ENCODE results near the gene BRMS1L. TPM values are rescaled to one million over a fixed set of nuclear protein-coding genes. Genes with fewer than 3 reads are reported as not detected.

Gene BRMS1L
- total and polyA plus RNA-seq, 2 of the 13 experiments (the other 11 are each of a cell fraction or from before 2014, with no cell fraction given) = 21.1 to 23.8 TPM

GRCh38 chr14:35783699-35784098 lies 42.4 kb upstream of the BRMS1L start (continued):
- TF ChIP-seq SNAPC4 (CRISPR knock-in tag; IDR thresholded peaks at IDR 0.05) = no peak
- TF ChIP-seq FOXC1 (CRISPR knock-in tag; IDR thresholded peaks at IDR 0.05; ENCODE audit: borderline replicate concordance) = no peak
- TF ChIP-seq ZNF749 (CRISPR knock-in tag; IDR thresholded peaks at IDR 0.05; ENCODE audit: borderline replicate concordance) = no peak
- no peak for TF ChIP-seq ZMYM3 (CRISPR knock-in tag; IDR thresholded peaks at IDR 0.05)

GRCh38 chr14:35786856-35787255 lies 39.3 kb upstream of the BRMS1L start:
- Histone ChIP-seq H3K4me2 (ENCODE audit: low read depth, low read length) (no peak overlapping the region), H3K36me3 (replicated peaks in 1 of 2; ENCODE audit: control insufficient read depth in 1 of 2, insufficient read depth in 2 of 2, low read length in 2 of 2) (peaks cover 4 to 8% of the 10 kb centered on the region in 2 experiments; a peak in 3 of 5 replicates), H3K9ac (ENCODE audit: insufficient read depth, low read depth, low read length) (no peak overlapping the region), H4K20me1 (ENCODE audit: insufficient read depth, low read length) (peaks cover 19% of the 10 kb centered on the region), H2AFZ (ENCODE audit: low read length) (no peak overlapping the region), H3K4me1 (ENCODE audit: insufficient read depth, low read length) (peaks cover 7% of the 10 kb centered on the region; the same call in 1 of the 2 replicates), H3K4me3 (replicated peaks in 1 of 3; ENCODE audit: insufficient read depth in 1 of 3, low read depth in 2 of 3, low read length in 3 of 3) (no peak overlapping the region), H3K27me3 (ENCODE audit: control insufficient read depth in 1 of 2, insufficient read depth in 2 of 2, low read length in 2 of 2) (no peaks in the 10 kb centered on the region), H3K9me3 (ENCODE audit: low read length) (no peaks in the 10 kb centered on the region), H3K79me2 (ENCODE audit: insufficient read depth, low read length) (peaks cover 87% of the 10 kb centered on the region), H3K27ac (ENCODE audit: extremely low read length, insufficient read depth, low read length) (no peak overlapping the region)
- DNase-seq (ENCODE audit: low spot score) (no peak), ATAC-seq (no peak), FAIRE-seq (no peak)
- CTCF ChIA-PET (ENCODE audit: low intra/inter-chr PET ratio, low total read pairs) = no interaction called here
- POLR2A ChIA-PET = no interaction called here
- TSS peak; percentile 19 for BruUV-seq (replicated peaks)
- intact Hi-C loops (cut with micrococcal nuclease; ENCODE audit: unreplicated experiment) (no loop called here), in situ Hi-C loops (cut with HindIII; ENCODE audit: extremely low pct_ligation_motif_present, low pct_unique_long_range_greater_than_20kb) (no loop called here)
- 96% methylated on average over 2 of the region's 2 CpGs for WGBS (ENCODE audit: low lambda C conversion rate)
- TF ChIP-seq ZNF414 (CRISPR knock-in tag; IDR thresholded peaks at IDR 0.05) (no peak), RXRB (CRISPR knock-in tag; IDR thresholded peaks at IDR 0.05; ENCODE audit: borderline replicate concordance) (no peak), ZBTB39 (CRISPR knock-in tag; IDR thresholded peaks at IDR 0.05) (no peak), CBX2 (IDR thresholded peaks at IDR 0.05; ENCODE audit: low read depth, low read length) (no peak), CBX2 (CRISPR knock-in tag; IDR thresholded peaks at IDR 0.05; ENCODE audit: low read depth) (no peak), POLR2A (IDR thresholded peaks at IDR 0.05; ENCODE audit: insufficient read depth in 1 of 2, low read depth in 2 of 2, low read length in 2 of 2) (no peak), FOXJ3 (CRISPR knock-in tag; IDR thresholded peaks at IDR 0.05; ENCODE audit: borderline replicate concordance) (no peak), JDP2 (CRISPR knock-in tag; IDR thresholded peaks at IDR 0.05; ENCODE audit: borderline replicate concordance) (no peak), PRPF4 (IDR thresholded peaks at IDR 0.05; ENCODE audit: low read depth, low read length, poor library complexity, severe bottlenecking) (no peak), ZNF333 (CRISPR knock-in tag; IDR thresholded peaks at IDR 0.05; ENCODE audit: borderline replicate concordance) (no peak), PCBP1 (IDR thresholded peaks at IDR 0.05; ENCODE audit: borderline replicate concordance, low read depth, low read length) (no peak)

All from HepG2 (cell line).